ENCODE data around the gene OTOG. TPM values are rescaled to one million over a fixed set of nuclear protein-coding genes. Genes with fewer than 3 reads are reported as not detected.

OTOG gene
- total RNA-seq, 4 donors from 2014 or later = not detected

- TF ChIP-seq CTCF (IDR thresholded peaks at IDR 0.05) = no peak
- ATAC-seq (ENCODE audit: low FRiP score) = no peak
- no peak for DNase-seq (ENCODE audit: low spot score)
Observed at GRCh38 chr11:17686231-17686980, 139.3 kb downstream of the OTOG start.

DNA sequence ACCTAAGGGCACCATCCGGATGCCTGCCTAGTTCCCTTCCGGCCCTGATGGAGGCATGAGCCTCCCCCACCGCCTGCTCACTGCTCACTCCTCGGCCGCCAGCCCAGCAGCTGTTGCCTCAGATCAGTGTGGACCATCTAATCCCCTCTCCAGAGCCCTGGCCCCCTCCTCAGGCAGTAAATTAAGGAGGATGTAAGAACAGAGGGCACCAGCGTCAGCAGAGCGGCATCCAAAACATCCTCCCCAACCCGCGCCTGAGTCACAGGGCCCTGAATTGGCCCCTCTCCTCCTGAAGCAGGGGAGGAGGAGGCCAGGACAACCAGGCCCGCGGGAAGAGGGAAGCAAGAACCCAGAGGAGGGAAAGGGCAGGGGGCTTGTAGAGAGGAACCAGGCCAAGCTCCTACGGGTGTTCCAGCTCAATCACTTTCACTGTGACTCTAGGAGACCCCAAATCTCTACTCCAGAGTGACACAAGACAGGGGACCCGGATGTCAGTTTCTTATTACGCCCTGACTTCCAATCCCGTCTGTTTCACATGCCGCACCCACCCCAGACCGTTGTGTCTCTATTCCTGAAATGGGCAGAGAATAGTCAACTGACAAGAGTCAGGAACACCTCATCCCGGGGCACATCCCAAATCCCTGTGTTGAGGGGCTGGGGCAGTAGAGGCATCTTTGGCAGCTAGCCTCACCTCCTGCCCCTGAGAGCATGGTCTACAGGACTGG, 141.0 kb downstream of the OTOG start:
- ATAC-seq (ENCODE audit: low FRiP score) = no peak
- no peak for DNase-seq (ENCODE audit: low spot score)
- TF ChIP-seq CTCF (IDR thresholded peaks at IDR 0.05) = no peak

GRCh38 chr11:17691550-17691949, 144.5 kb downstream of the OTOG start:
- TF ChIP-seq CTCF (IDR thresholded peaks at IDR 0.05) = no peak

GRCh38 chr11:17691976-17692375, 144.9 kb downstream of the OTOG start:
- no peak for TF ChIP-seq CTCF (IDR thresholded peaks at IDR 0.05)
- ATAC-seq (ENCODE audit: low FRiP score) (no peak), DNase-seq (ENCODE audit: low spot score) (no peak)

More at GRCh38 chr11:17691550-17691949, 144.5 kb downstream of the OTOG start:
- ATAC-seq (ENCODE audit: low FRiP score) (no peak), DNase-seq (ENCODE audit: low spot score) (no peak)

GRCh38 chr11:17692931-17693330, 145.9 kb downstream of the OTOG start:
- TF ChIP-seq CTCF (IDR thresholded peaks at IDR 0.05) = no peak
- no peak for DNase-seq (ENCODE audit: low spot score)
- no peak for ATAC-seq (ENCODE audit: low FRiP score)

- ATAC-seq (ENCODE audit: low FRiP score) (no peak), DNase-seq (ENCODE audit: low spot score) (no peak)
- no peak for TF ChIP-seq CTCF (IDR thresholded peaks at IDR 0.05)
Observed at GRCh38 chr11:17693531-17693930, 146.5 kb downstream of the OTOG start.
